HepG2 (cell line): ENCODE results near the gene RNF6. TPM values are rescaled to one million over a fixed set of nuclear protein-coding genes. Genes with fewer than 3 reads are reported as not detected.

Experiments used
- ATAC-seq: fragments of 200-7000 bp; cut with Tn5 transposase; 3 replicates; pipeline ENCODE4 v1.9.1; 2020; ENCODE audit warnings: mild to moderate bottlenecking, moderate library complexity
- Bru-seq: library from RNA; stranded (reverse); fragments of 400-500 nt; gene quantifications from one replicate; lab custom pipeline; 2021; lab: Mats Ljungman, UMichigan
- BruChase-seq, 2 experiments: library from RNA; stranded (reverse); fragments of 400-500 nt; gene quantifications; one replicate each; lab custom pipeline; 2021; lab: Mats Ljungman, UMichigan
- BruUV-seq: library from RNA; stranded (reverse); fragments of 400-500 nt; replicated peaks from 2 replicates; lab custom pipeline; 2021; lab: Mats Ljungman, UMichigan
- CTCF ChIA-PET: fragments of 300-600 bp; formaldehyde crosslinking; extraction: SDS; loops from one replicate; lab custom pipeline; 2021; ENCODE audit warnings: low total read pairs, inconsistent platforms, low intra/inter-chr PET ratio; lab: Yijun Ruan, JAX
- POLR2A ChIA-PET: fragments of 350-600 bp; sonication (Branson Sonifier 250); formaldehyde crosslinking; loops from one replicate; lab custom pipeline; 2020; ENCODE audit warnings: antibody characterized with exemption, inconsistent platforms; lab: Yijun Ruan, JAX
- DNase-seq: peaks from one replicate; pipeline ENCODE4 v3.0.0-alpha.2; 2015; ENCODE audit warnings: low spot score
- FAIRE-seq: peaks from 3 replicates; lab custom pipeline; 2011; peaks lifted over from hg19 to GRCh38; lab: Jason Lieb, UNC
- H2AFZ ChIP-seq: one replicate; pipeline ENCODE4 v1.6.1; 2011; ENCODE audit warnings: low read length, inconsistent platforms
- H3K27ac ChIP-seq: fragments of 300-600 bp; 3 replicates; pipeline ENCODE4 v1.8.0; 2011; ENCODE audit warnings: mixed run types, mild to moderate bottlenecking, mixed read lengths, low read length, inconsistent platforms; ENCODE audit not compliant: insufficient read depth; ENCODE audit errors: extremely low read length
- H3K27me3 ChIP-seq, 2 experiments: fragments of 200-600 bp in 1 of 2; 2 replicates in 1 of 2; 3 replicates in 1 of 2; pipeline versions ENCODE4 v1.6.0 to v1.8.0; 2011; ENCODE audit warnings: low read length in 2 of 2, mild to moderate bottlenecking in 2 of 2, moderate library complexity in 2 of 2, inconsistent platforms in 1 of 2; ENCODE audit not compliant: insufficient read depth in 2 of 2, control insufficient read depth in 1 of 2
- H3K36me3 ChIP-seq, 2 experiments: fragments of 200-600 bp in 1 of 2; replicated peaks in 1 of 2; 2 replicates in 1 of 2; 3 replicates in 1 of 2; pipeline versions ENCODE4 v1.5.1 to v1.8.0; 2011; ENCODE audit warnings: low read length in 2 of 2, inconsistent platforms in 1 of 2; ENCODE audit not compliant: insufficient read depth in 2 of 2, control insufficient read depth in 1 of 2
- H3K4me1 ChIP-seq: 2 replicates; pipeline ENCODE4 v1.5.1; 2012; ENCODE audit warnings: low read length, inconsistent platforms; ENCODE audit not compliant: insufficient read depth
- H3K4me2 ChIP-seq: 2 replicates; pipeline ENCODE4 v1.6.0; 2011; ENCODE audit warnings: low read depth, low read length, inconsistent platforms
- H3K4me3 ChIP-seq, 3 experiments: fragments of 200-600 bp in 1 of 3; sonication (generic), shearing (Covaris generic) in 1 of 3; replicated peaks in 1 of 3; 2 replicates each; pipeline ENCODE4 v1.5.1; 2011 to 2016; ENCODE audit warnings: low read length in 3 of 3, inconsistent platforms in 2 of 3, low read depth in 2 of 3, mild to moderate bottlenecking in 2 of 3, control low read depth in 1 of 3, mixed read lengths in 1 of 3; ENCODE audit not compliant: insufficient read depth in 1 of 3
- H3K79me2 ChIP-seq: one replicate; pipeline ENCODE4 v1.6.1; 2011; ENCODE audit warnings: low read length, inconsistent platforms; ENCODE audit not compliant: insufficient read depth
- H3K9ac ChIP-seq: 2 replicates; pipeline ENCODE4 v1.6.0; 2011; ENCODE audit warnings: mild to moderate bottlenecking, low read depth, low read length, inconsistent platforms; ENCODE audit not compliant: insufficient read depth
- H3K9me3 ChIP-seq: 2 replicates; pipeline ENCODE4 v1.5.1; 2012; ENCODE audit warnings: mild to moderate bottlenecking, low read length
- H4K20me1 ChIP-seq: 2 replicates; pipeline ENCODE4 v1.6.0; 2011; ENCODE audit warnings: inconsistent platforms, mild to moderate bottlenecking, low read length, moderate library complexity; ENCODE audit not compliant: insufficient read depth
- ARID2 ChIP-seq: sonication (generic); formaldehyde crosslinking; IDR thresholded peaks from 2 replicates; pipeline ENCODE4 v1.8.1; 2022; ENCODE audit warnings: mild to moderate bottlenecking, missing genetic modification reagents, borderline replicate concordance
- MBNL3 ChIP-seq: fragments of 250-450 bp; sonication (Bioruptor Pico); conservative IDR thresholded peaks from 2 replicates; pipeline ENCODE4 v1.8.0; 2022; ENCODE audit warnings: mild to moderate bottlenecking, inconsistent platforms
- NCOA5 ChIP-seq: sonication (generic); formaldehyde crosslinking; IDR thresholded peaks from 2 replicates; pipeline ENCODE4 v1.4.0; 2020; ENCODE audit warnings: missing genetic modification reagents
- NPAS2 ChIP-seq: sonication (generic); formaldehyde crosslinking; IDR thresholded peaks from 2 replicates; pipeline ENCODE4 v1.8.0; 2022; ENCODE audit warnings: mild to moderate bottlenecking, missing genetic modification reagents, borderline replicate concordance
- REPIN1 ChIP-seq: sonication (generic); formaldehyde crosslinking; IDR thresholded peaks from 2 replicates; pipeline ENCODE4 v1.8.0; 2022; ENCODE audit warnings: missing genetic modification reagents, low read depth, mild to moderate bottlenecking, borderline replicate concordance
- ZNF256 ChIP-seq: sonication (generic); formaldehyde crosslinking; conservative IDR thresholded peaks from 2 replicates; pipeline ENCODE4 v1.4.0; 2020; ENCODE audit warnings: missing genetic modification reagents
- ZNF549 ChIP-seq: sonication (generic); formaldehyde crosslinking; IDR thresholded peaks from 2 replicates; pipeline ENCODE4 v1.5.0; 2020; ENCODE audit warnings: missing genetic modification reagents
- ZNF569 ChIP-seq: sonication (generic); formaldehyde crosslinking; IDR thresholded peaks from 2 replicates; pipeline ENCODE4 v1.5.0; 2020; ENCODE audit warnings: mild to moderate bottlenecking, missing genetic modification reagents, moderate library complexity, borderline replicate concordance
- WGBS: methylation state at CpG from one replicate; pipeline ENCODE4 v1.1.6; 2017; ENCODE audit warnings: low lambda C conversion rate; 5-methylcytosine and 5-hydroxymethylcytosine counted together
- in situ Hi-C: cut with HindIII; loops from 2 replicates; pipeline ENCODE4 v1.10.0; 2017; ENCODE audit warnings: low pct_unique_long_range_greater_than_20kb; ENCODE audit not compliant: extremely low pct_ligation_motif_present
- intact Hi-C: fragments of 100-400 bp; cut with micrococcal nuclease; formaldehyde crosslinking; loops from one replicate; pipeline ENCODE4 v1.10.0; 2022; ENCODE audit not compliant: unreplicated experiment
- long read RNA-seq, 2 experiments: library from RNA in 1 of 2; library from polyadenylated mRNA in 1 of 2; stranded (forward) in 1 of 2; unstranded in 1 of 2; transcript quantifications; one replicate each; pipeline ENCODE4 v2.0.0, GENCODE V29; 2019 to 2022
- polyA minus RNA-seq, 3 experiments: library from RNA; depleted of rRNA, polyadenylated mRNA; stranded (reverse); fragments of >200 nt; gene quantifications; 2 replicates each; pipeline ENCODE4 v1.2.3, GENCODE V29; 2011; ENCODE audit warnings: low replicate concordance in 1 of 3
- polyA plus RNA-seq, 8 experiments: library from polyadenylated mRNA; depleted of rRNA in 3 of 8; stranded (reverse) in 7 of 8; unstranded in 1 of 8; fragments of >200 nt; fragmentation: Illumina TruSeq in 4 of 8; extraction: Trizol in 4 of 8; gene quantifications; 2 replicates each; pipeline versions ENCODE4 v1.2.1 to v1.2.3, GENCODE V29; 2011 to 2016; ENCODE audit warnings: low read depth in 4 of 8, missing spikeins in 1 of 8, mixed read lengths in 1 of 8; ENCODE audit not compliant: insufficient read depth in 1 of 8
- total RNA-seq, 5 experiments: library from RNA; depleted of rRNA; stranded (reverse); fragments of >200 nt; fragmentation: Illumina TruSeq; extraction: Trizol; gene quantifications; 2 replicates each; pipeline ENCODE4 v1.2.3, GENCODE V29; 2016; ENCODE audit warnings: low read depth in 1 of 5
- TF ChIP-seq, protein P1 (sequence below): IDR thresholded peaks from 2 replicates; pipeline ENCODE4 v1.6.1; 2012; ENCODE audit warnings: low read length, improper control_type of control experiment
- TF ChIP-seq, protein P2 (sequence below): sonication (generic); formaldehyde crosslinking; IDR thresholded peaks from 2 replicates; pipeline ENCODE4 v1.5.1; 2020; ENCODE audit warnings: missing genetic modification reagents, mild to moderate bottlenecking, borderline replicate concordance
- TF ChIP-seq, protein P3 (sequence below): sonication (generic); formaldehyde crosslinking; IDR thresholded peaks from 2 replicates; pipeline ENCODE4 v1.4.0; 2020; ENCODE audit warnings: missing genetic modification reagents

Gene RNF6
- total RNA-seq (2016; rRNA removed; fragmentation: Illumina TruSeq; extraction: Trizol) (36.8 and 57.0 TPM in 2 replicates), polyA plus RNA-seq (2011; rRNA removed) (11.2 and 14.6 TPM in 2 replicates), polyA minus RNA-seq (2011; rRNA and poly(A)+ RNA removed; ENCODE audit: low replicate concordance) (18.3 and 22.6 TPM in 2 replicates), Bru-seq, nascent RNA (percentile 92 among the genes with signal in this experiment), BruChase-seq, experiment 1, labeled RNA remaining after a 6-hour chase (percentile 96 among the genes with signal in this experiment), BruChase-seq, experiment 2, labeled RNA remaining after a 2-hour chase (percentile 96 among the genes with signal in this experiment)
- 3.7 and 5.1 TPM in 2 replicates for total RNA-seq (2016; cell fraction: cytosol; rRNA removed; fragmentation: Illumina TruSeq; extraction: Trizol; ENCODE audit: low read depth)
- total RNA-seq (2016; cell fraction: insoluble cytoplasmic fraction; rRNA removed; fragmentation: Illumina TruSeq; extraction: Trizol), result 36.4 and 55.9 TPM in 2 replicates
- 17.4 and 17.7 TPM in 2 replicates for total RNA-seq (2016; cell fraction: membrane; rRNA removed; fragmentation: Illumina TruSeq; extraction: Trizol)
- total RNA-seq (2016; cell fraction: nucleus; rRNA removed; fragmentation: Illumina TruSeq; extraction: Trizol), result 20.6 and 28.2 TPM in 2 replicates
- polyA plus RNA-seq (2011; cell fraction: cytosol; rRNA removed), result 6.3 and 9.5 TPM in 2 replicates
- 9.8 and 10.1 TPM in 2 replicates for polyA plus RNA-seq (2011; cell fraction: nucleus; rRNA removed)
- 13.6 and 16.9 TPM in 2 replicates for polyA plus RNA-seq (2012)
- 1.6 and 2.4 TPM in 2 replicates for polyA plus RNA-seq (2016; cell fraction: cytosol; fragmentation: Illumina TruSeq; extraction: Trizol; ENCODE audit: low read depth)
- 38.4 and 39.3 TPM in 2 replicates for polyA plus RNA-seq (2016; cell fraction: insoluble cytoplasmic fraction; fragmentation: Illumina TruSeq; extraction: Trizol; ENCODE audit: low read depth)
- 6.1 and 6.2 TPM in 2 replicates for polyA plus RNA-seq (2016; cell fraction: membrane; fragmentation: Illumina TruSeq; extraction: Trizol; ENCODE audit: low read depth)
- 22.4 and 23.7 TPM in 2 replicates for polyA plus RNA-seq (2016; cell fraction: nucleus; fragmentation: Illumina TruSeq; extraction: Trizol; ENCODE audit: insufficient read depth, low read depth)
- 13.7 and 16.2 TPM in 2 replicates for polyA minus RNA-seq (2011; cell fraction: cytosol; rRNA and poly(A)+ RNA removed)
- 27.4 and 33.7 TPM in 2 replicates for polyA minus RNA-seq (2011; cell fraction: nucleus; rRNA and poly(A)+ RNA removed)
- long read RNA-seq, experiment 1, transcript RNF6-203 (5 exons, 3,706 nt), result minor isoform, 6 of 23 reads
- long read RNA-seq, experiment 1, transcript RNF6-201 (5 exons, 3,282 nt), result major isoform, 8 of 23 reads
- long read RNA-seq, experiment 1, partial matches to known transcripts, result 3 of 23 reads
- long read RNA-seq, experiment 1, other reads (novel, unspliced or antisense), result 6 of 23 reads
- long read RNA-seq, experiment 2, partial matches to known transcripts, result 3 of 26 reads
- long read RNA-seq, experiment 2, other reads (novel, unspliced or antisense), result 20 of 26 reads

DNA sequence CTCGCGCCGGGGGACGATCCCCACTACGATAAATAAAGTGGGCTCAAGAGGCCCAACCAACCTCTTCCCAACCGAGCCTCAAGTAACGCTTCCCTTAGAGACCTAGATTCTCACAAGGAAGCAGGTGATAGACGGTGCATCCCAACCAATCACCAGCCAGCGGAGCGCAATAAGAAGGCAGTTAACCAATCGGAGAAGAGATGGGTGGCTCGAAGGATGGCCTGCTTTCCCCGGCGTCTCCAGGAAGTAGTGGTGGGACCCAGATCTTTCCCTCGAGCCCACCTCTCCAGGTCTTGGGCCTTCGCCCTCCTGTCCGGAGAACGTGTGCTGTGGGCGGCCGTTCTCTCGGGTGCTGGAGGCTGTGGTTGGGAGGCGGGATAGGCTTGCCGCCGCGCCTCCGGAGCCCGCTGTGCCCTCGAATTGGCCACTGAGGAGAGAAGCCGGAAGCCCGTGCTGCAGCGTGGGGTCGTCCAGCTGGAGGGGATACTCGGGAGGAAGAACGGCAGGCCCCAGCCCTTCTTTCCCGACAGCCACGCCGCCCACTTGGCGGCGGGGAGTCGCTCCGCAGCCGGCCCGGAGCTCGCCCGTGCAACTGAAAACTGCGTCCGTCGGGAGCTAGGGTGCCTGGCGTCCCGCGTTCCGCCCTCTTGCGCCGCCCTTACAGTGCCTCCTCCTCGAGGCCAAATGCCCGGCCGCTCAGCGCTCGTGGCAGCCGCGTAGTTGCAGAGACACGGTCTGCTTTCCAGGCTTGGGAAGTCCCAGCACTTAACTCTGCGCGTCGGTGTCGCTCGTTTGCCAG lies at the start of gene RNF6:
RNF6 (minus strand) TSS at position 594 of the 799 bp plus-strand sequence. CDS start 2,665 bp downstream, outside the sequence.
- TSS peak; percentile 95 for BruUV-seq
- H3K4me1 ChIP-seq, result peaks cover 27% of the 10 kb centered on the region
- no peaks in the 10 kb centered on the region for H4K20me1 ChIP-seq
- CTCF ChIA-PET, result no interaction called here
- H3K27ac ChIP-seq, result peak within 1 kb of the TSS; percentile 97
- intact Hi-C loops, result loop anchor here (2.0 kb wide), 2 partner anchors 33 to 35 kb away; partner anchors contain the start of gene CDK8
- no peaks in the 10 kb centered on the region for H3K9me3 ChIP-seq
- peak within 1 kb of the TSS; percentile 95 to 99 (median 97) for H3K4me3 ChIP-seq
- peaks cover 4 to 14% of the 10 kb centered on the region in 2 experiments for H3K36me3 ChIP-seq
- peak; percentile 98 for ATAC-seq
- H2AFZ ChIP-seq, result peak within 1 kb of the TSS; percentile 94
- peak; percentile 96 for FAIRE-seq
- H3K79me2 ChIP-seq, result peaks cover 12% of the 10 kb centered on the region
- POLR2A ChIA-PET, result interaction anchor here (0.5 to 1.6 kb wide), 12 partner anchors 8 to 1917 kb away, joined by 3 to 5 read pairs (median 4); no protein-coding TSS in a partner anchor
- no peaks in the 10 kb centered on the region; a peak in 1 of 5 replicates for H3K27me3 ChIP-seq
- 0% methylated on average over 20 of the region's 67 CpGs for WGBS
- H3K4me2 ChIP-seq, result peak within 1 kb of the TSS; percentile 80
- peak within 1 kb of the TSS; percentile 98 for H3K9ac ChIP-seq
- peak; percentile 94 for DNase-seq
- in situ Hi-C loops, result no loop called here
- TF ChIP-seq NPAS2 (CRISPR knock-in tag), result no peak
- TF ChIP-seq NCOA5, result no peak
- TF ChIP-seq, protein P1, sequence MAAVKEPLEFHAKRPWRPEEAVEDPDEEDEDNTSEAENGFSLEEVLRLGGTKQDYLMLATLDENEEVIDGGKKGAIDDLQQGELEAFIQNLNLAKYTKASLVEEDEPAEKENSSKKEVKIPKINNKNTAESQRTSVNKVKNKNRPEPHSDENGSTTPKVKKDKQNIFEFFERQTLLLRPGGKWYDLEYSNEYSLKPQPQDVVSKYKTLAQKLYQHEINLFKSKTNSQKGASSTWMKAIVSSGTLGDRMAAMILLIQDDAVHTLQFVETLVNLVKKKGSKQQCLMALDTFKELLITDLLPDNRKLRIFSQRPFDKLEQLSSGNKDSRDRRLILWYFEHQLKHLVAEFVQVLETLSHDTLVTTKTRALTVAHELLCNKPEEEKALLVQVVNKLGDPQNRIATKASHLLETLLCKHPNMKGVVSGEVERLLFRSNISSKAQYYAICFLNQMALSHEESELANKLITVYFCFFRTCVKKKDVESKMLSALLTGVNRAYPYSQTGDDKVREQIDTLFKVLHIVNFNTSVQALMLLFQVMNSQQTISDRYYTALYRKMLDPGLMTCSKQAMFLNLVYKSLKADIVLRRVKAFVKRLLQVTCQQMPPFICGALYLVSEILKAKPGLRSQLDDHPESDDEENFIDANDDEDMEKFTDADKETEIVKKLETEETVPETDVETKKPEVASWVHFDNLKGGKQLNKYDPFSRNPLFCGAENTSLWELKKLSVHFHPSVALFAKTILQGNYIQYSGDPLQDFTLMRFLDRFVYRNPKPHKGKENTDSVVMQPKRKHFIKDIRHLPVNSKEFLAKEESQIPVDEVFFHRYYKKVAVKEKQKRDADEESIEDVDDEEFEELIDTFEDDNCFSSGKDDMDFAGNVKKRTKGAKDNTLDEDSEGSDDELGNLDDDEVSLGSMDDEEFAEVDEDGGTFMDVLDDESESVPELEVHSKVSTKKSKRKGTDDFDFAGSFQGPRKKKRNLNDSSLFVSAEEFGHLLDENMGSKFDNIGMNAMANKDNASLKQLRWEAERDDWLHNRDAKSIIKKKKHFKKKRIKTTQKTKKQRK, result no peak
- TF ChIP-seq ZNF256 (CRISPR knock-in tag), result no peak
- TF ChIP-seq ZNF549 (CRISPR knock-in tag), result no peak
- TF ChIP-seq REPIN1 (CRISPR knock-in tag), result peak; percentile 92
- TF ChIP-seq, protein P2, sequence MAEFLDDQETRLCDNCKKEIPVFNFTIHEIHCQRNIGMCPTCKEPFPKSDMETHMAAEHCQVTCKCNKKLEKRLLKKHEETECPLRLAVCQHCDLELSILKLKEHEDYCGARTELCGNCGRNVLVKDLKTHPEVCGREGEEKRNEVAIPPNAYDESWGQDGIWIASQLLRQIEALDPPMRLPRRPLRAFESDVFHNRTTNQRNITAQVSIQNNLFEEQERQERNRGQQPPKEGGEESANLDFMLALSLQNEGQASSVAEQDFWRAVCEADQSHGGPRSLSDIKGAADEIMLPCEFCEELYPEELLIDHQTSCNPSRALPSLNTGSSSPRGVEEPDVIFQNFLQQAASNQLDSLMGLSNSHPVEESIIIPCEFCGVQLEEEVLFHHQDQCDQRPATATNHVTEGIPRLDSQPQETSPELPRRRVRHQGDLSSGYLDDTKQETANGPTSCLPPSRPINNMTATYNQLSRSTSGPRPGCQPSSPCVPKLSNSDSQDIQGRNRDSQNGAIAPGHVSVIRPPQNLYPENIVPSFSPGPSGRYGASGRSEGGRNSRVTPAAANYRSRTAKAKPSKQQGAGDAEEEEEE (CRISPR knock-in tag), result no peak
- TF ChIP-seq, protein P3, sequence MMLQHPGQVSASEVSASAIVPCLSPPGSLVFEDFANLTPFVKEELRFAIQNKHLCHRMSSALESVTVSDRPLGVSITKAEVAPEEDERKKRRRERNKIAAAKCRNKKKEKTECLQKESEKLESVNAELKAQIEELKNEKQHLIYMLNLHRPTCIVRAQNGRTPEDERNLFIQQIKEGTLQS, result peak; percentile 54; the same call in 1 of the 2 replicates
- TF ChIP-seq MBNL3, result no peak
- no peak for TF ChIP-seq ARID2 (CRISPR knock-in tag)
- TF ChIP-seq ZNF569, result no peak
